ENCODE measurements around the gene ZNF141. TPM values are rescaled to one million over a fixed set of nuclear protein-coding genes. Genes with fewer than 3 reads are reported as not detected.

Gene ZNF141
- 33.2 TPM for total RNA-seq

DNA sequence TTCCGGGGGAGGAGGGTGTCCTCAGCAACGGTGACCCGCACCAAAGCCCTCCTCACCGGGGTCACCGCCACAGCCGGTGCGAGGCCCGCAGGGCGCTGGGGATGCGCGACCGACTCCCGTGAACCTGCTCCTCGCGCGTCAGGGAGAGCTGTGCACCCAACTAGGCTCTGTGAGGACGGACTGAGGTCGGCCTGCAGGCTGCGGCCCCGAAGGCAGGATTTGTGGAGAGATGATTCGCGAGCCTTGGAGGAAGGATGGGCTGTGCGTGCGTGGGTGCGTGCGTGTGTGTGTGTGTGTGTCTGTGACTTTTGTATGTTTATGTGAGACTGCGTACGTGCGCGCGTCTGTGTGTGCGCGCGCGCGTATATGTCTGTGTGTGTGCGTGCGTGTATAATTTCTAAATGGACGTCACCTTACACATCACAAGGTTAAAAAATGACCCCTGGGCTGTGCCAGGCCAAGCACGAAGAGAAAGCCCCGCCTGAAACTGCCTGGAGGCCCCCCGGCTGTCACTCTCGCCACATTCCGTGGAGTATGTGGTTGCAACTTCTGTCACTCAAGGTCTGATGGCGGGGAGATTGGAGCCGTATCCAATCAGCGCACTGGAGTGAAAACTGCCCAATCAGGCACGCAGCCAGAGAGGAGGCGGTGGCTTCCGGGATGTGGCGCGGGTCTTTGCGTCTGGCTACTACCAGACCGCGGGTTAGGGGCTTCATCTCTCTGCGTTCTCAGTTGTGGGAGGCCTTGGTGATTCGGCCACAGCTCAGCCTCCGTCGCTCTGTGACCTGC lies at the start of gene ZNF141:
Gene ZNF141 (plus strand): TSS at position 672 of the 789 bp plus-strand sequence. CDS start 170 bp downstream, outside the sequence.

DNA sequence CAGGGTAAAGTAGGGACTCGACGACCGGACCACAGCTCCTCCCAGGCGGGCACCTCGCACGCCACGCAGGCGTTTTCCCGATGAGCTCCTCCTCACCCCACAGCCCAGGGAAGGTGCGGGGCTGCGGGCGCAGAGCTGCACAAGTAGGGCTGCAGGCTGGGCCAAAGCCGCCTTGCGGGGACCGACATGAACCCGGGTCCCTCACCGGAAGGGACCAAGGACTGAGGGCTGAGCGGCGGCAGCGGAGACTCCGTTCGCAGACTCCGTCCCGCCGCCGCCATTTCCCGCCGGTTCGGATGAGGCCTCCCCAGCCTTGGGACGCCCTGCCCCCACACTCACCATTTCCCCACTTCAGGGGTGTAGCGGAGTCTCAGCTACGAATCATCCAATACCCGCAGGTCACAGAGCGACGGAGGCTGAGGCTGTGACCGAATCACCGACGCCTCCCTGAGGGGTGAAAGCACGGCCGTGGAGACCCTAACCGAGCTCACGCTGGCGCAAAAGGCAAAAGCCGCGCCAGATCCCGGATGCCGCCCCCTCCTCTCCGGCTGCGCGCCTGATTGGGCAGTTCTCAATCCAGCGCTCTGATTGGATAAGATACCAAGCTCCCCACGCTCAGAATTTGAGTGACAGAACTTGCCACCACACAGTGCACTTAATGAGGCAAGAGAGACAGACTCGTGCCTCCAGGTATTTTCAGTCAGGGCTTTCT lies 32.5 kb upstream of the ZNF141 start, which contains the start of gene ZNF732:
Gene ZNF732 (minus strand): TSS at position 506 of the 712 bp plus-strand sequence. CDS start 164 bp downstream, at position 342.

Small RNA genes lying within 50 kb of the gene (small RNA-seq; reads per million reads assigned to genes)
- gene AC079140.2 (ENCODE audit: low replicate concordance) (0.07 reads per million), gene MIR571 (ENCODE audit: low replicate concordance) (not detected), gene ZNF519P4 (ENCODE audit: low replicate concordance) (not detected)

Other genes with a start within 250 kb of the ZNF141 start
- 17.0 TPM for gene ZNF718, start 213.3 kb upstream of the ZNF141 start, total RNA-seq
- gene ZNF732, start 32.3 kb upstream of the ZNF141 start, total RNA-seq = 1.9 TPM
- 33.1 TPM for gene ZNF721, start 161.3 kb downstream of the ZNF141 start, total RNA-seq
- gene PIGG, start 161.4 kb downstream of the ZNF141 start, total RNA-seq = 56.3 TPM
- 0.06 TPM for gene TMEM271, start 238.5 kb downstream of the ZNF141 start, total RNA-seq